ENCODE results near the gene KIAA0040. TPM values are rescaled to one million over a fixed set of nuclear protein-coding genes. Genes with fewer than 3 reads are reported as not detected.

Gene KIAA0040
- total and polyA plus RNA-seq, 2 experiments from 2014 or later = 1.4 to 1.6 TPM

DNA sequence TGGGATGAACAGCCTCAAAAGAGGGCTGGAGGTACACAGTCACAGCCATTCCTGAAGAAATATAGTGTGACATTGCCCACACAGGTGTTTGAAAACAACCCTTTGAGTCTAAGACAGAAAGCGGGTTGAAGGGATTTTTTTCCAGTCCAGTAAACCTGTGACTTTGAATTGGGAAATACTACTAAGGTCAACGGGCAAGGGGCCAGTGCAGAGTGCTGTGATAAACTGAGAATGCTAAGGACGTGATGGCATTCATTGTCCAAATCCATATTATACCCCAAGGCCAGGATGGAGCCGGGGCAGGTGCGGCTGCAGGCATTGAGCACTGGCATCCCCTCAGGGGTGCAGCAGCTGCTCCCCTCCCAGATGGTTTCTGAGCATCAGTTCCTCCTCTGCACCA is 36.6 kb downstream of the KIAA0040 start:
- Histone ChIP-seq H3K4me1 (ENCODE audit: low read depth) (no peaks in the 10 kb centered on the region), H3K9me3 (ENCODE audit: low read depth) (no peaks in the 10 kb centered on the region), H3K27me3 (peaks cover 42% of the 10 kb centered on the region), H3K36me3 (no peaks in the 10 kb centered on the region), H3K4me3 (no peak overlapping the region), H3K27ac (no peak overlapping the region)
- DNase-seq (ENCODE audit: low read depth in 1 of 2, low spot score in 1 of 2) = no peak
- TF ChIP-seq, protein P1, sequence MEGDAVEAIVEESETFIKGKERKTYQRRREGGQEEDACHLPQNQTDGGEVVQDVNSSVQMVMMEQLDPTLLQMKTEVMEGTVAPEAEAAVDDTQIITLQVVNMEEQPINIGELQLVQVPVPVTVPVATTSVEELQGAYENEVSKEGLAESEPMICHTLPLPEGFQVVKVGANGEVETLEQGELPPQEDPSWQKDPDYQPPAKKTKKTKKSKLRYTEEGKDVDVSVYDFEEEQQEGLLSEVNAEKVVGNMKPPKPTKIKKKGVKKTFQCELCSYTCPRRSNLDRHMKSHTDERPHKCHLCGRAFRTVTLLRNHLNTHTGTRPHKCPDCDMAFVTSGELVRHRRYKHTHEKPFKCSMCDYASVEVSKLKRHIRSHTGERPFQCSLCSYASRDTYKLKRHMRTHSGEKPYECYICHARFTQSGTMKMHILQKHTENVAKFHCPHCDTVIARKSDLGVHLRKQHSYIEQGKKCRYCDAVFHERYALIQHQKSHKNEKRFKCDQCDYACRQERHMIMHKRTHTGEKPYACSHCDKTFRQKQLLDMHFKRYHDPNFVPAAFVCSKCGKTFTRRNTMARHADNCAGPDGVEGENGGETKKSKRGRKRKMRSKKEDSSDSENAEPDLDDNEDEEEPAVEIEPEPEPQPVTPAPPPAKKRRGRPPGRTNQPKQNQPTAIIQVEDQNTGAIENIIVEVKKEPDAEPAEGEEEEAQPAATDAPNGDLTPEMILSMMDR (IDR thresholded peaks at IDR 0.05; ENCODE audit: low read depth, low read length) = no peak

DNA sequence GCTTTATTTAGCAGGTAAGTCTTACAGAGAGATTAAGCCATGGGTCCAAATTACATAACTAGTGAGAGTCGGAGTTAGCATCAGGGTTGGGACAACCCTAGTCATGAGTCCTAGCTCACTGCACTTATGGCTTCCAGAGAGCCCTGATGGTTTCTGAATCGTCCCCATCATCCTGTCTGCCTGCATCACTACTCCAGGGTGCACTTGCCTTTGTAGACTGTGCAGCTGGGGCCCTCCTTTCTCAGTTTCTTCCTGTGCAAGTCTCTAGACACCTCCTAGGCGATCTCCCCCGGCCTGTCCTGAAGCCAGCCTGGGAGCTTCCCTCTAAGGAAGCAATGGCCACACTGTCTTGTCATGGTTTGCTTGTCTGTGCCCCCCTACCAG is 37.1 kb downstream of the KIAA0040 start:
- H3K27me3 ChIP-seq = peaks cover 46% of the 10 kb centered on the region
- TF ChIP-seq, protein P1 (IDR thresholded peaks at IDR 0.05; ENCODE audit: low read depth, low read length) = no peak
- H3K36me3 ChIP-seq = no peaks in the 10 kb centered on the region
- H3K4me3 ChIP-seq = no peak overlapping the region
- no peak for DNase-seq (ENCODE audit: low read depth in 1 of 2, low spot score in 1 of 2)
- no peaks in the 10 kb centered on the region for H3K4me1 ChIP-seq (ENCODE audit: low read depth)
- H3K27ac ChIP-seq = no peak overlapping the region
- H3K9me3 ChIP-seq (ENCODE audit: low read depth) = no peaks in the 10 kb centered on the region

DNA sequence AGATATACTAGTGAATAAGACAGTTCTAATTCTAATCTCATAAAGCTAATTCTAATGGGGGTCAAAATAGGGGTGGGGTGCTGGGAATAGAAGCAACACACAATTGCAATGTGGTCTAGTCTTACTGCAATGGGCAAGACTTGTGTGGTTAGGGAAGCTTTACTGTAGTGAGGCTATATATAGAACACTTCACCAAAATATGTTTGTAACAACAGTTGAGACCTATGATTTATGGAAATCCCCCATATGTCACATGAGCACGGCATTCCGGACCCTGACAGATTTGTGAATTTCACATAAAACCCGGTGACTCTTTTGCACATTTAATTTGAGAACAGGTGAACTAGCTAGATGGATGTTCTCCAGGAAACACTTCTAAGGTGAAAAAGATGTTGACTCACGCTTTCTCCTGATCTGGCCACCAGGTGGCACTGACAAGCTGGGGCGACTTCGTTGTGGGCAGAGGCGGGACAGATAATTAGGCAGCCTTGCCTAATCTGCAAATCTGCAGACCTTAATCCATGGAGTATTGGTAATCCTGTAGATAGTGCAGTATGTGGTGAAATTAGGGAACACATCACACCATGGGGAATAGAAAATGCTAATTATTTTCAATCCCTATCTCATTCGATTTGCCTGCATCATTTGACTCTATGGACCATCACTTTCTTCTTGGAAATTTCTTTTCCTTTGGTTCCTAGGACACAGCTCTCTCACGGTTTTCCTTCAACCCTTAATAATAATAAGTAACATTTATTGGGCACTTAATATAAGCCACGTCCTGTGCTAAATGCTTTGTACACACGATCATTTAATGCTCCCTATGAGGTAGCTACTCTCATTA is 37.7 kb downstream of the KIAA0040 start:
- H3K4me3 ChIP-seq = no peak overlapping the region
- H3K27ac ChIP-seq = no peak overlapping the region
- H3K27me3 ChIP-seq = peaks cover 53% of the 10 kb centered on the region
- no peaks in the 10 kb centered on the region for H3K4me1 ChIP-seq (ENCODE audit: low read depth)
- DNase-seq (ENCODE audit: low read depth in 1 of 2, low spot score in 1 of 2) = peak; percentile 57 to 68
- TF ChIP-seq, protein P1 (IDR thresholded peaks at IDR 0.05; ENCODE audit: low read depth, low read length) = peak; percentile 90
- no peaks in the 10 kb centered on the region for H3K9me3 ChIP-seq (ENCODE audit: low read depth)
- no peaks in the 10 kb centered on the region for H3K36me3 ChIP-seq

DNA sequence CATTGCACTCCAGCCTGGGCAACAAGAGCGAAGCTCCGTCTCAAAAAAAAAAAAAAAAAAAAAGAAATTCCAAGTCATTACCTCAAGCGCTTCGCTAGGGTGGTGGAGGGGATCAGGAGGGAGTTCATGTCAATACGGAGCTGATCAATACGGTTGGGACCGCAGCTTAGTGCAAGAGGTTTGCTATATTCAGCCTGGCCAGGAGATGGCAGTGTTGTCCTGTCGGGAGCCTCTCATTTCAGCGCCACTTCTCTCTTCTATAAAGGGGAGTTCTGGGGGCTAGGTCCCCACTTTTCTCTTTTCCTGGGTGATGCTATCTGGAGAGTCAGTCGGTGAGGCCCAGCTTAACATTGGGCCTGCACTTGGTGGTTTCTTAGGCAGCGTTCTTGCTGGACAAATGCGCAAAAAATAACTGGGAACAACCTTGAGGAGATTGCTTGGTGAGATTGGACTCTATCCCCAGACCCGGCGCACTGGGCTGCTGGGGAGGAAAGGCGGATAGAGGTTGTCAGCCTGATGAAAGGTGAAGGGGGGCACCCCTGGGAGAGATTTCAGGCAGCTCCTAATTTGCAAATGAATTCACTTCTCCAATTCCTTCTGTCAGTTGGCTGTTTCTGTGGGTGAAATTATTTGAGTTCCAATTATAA is 40.4 kb downstream of the KIAA0040 start:
- DNase-seq (ENCODE audit: low read depth in 1 of 2, low spot score in 1 of 2) = peak; percentile 51 to 74
- Histone ChIP-seq H3K27me3 (peaks cover 56% of the 10 kb centered on the region), H3K9me3 (ENCODE audit: low read depth) (no peaks in the 10 kb centered on the region), H3K4me1 (ENCODE audit: low read depth) (no peaks in the 10 kb centered on the region), H3K4me3 (no peak overlapping the region), H3K36me3 (no peaks in the 10 kb centered on the region), H3K27ac (no peak overlapping the region)
- TF ChIP-seq, protein P1 (IDR thresholded peaks at IDR 0.05; ENCODE audit: low read depth, low read length) = peak; percentile 89

DNA sequence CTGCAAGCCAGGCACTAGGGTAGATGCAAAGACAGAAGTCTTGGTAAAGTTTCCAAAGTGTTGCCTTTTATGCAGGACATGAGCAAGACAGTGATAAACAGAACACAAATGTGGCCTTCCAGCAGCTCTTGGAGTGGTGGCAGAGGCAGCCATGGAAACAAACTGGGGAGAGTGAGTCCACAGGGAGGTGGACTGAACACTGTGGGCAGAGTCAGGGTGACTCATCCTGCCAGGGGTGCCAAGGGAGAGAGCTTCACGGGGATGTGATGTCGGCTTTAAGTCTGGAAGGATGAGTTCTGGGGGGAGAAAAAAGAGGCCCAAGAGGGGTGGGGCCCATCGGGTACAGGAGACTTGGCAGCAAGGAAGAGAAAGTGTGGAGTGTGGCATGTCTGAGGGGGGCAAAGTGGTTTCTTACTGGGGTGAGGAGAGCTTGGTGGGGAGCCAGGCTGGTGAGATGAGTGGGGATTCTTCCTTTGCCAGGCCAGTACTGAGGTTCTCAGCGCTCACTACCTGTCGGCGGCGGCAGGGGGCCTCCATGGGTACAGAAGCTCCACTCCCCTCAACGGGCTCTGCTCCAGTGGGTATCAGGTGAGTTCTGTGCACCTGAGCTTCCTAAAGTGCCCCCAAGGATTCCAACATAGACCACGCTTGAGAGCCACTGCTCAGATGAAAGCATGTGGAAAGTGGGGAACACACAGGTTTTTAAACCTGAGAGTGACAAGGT is 41.8 kb downstream of the KIAA0040 start:
- DNase-seq (ENCODE audit: low read depth in 1 of 2, low spot score in 1 of 2) = no peak

More for the DNA sequence above, 41.8 kb downstream of the KIAA0040 start:
- H3K9me3 ChIP-seq (ENCODE audit: low read depth) = no peaks in the 10 kb centered on the region
- no peaks in the 10 kb centered on the region for H3K4me1 ChIP-seq (ENCODE audit: low read depth)
- peaks cover 49% of the 10 kb centered on the region for H3K27me3 ChIP-seq
- TF ChIP-seq, protein P1 (IDR thresholded peaks at IDR 0.05; ENCODE audit: low read depth, low read length) = no peak
- no peak overlapping the region for H3K4me3 ChIP-seq
- no peak overlapping the region for H3K27ac ChIP-seq
- no peaks in the 10 kb centered on the region for H3K36me3 ChIP-seq
